ENCODE data around the gene MARF1. TPM values are rescaled to one million over a fixed set of nuclear protein-coding genes. Genes with fewer than 3 reads are reported as not detected.

MARF1 gene
- total and polyA plus RNA-seq, 2 of the 8 experiments (the other 6 are each of a cell fraction or from before 2014, with no cell fraction given), result 5.6 to 31.4 TPM

- ChIA-PET CTCF (ENCODE audit: partially characterized antibody) (interaction anchor here (0.6 kb wide), 1 partner anchor 12 kb away, joined by 4 read pairs; no protein-coding TSS in a partner anchor), POLR2A (ENCODE audit: partially characterized antibody) (no interaction called here)
- Histone ChIP-seq H3K4ac (replicated peaks; ENCODE audit: insufficient read length, low read depth, low read length) (no peak overlapping the region), H3K27ac (ENCODE audit: low read depth, low read length) (no peak overlapping the region), H2BK120ac (replicated peaks; ENCODE audit: low read depth, low read length) (no peak overlapping the region), H3K18ac (ENCODE audit: extremely low read depth, low read length) (no peak overlapping the region), H2BK20ac (ENCODE audit: low read length) (no peak overlapping the region), H2BK12ac (ENCODE audit: low read depth, low read length) (no peak overlapping the region), H3K23ac (ENCODE audit: insufficient read length) (no peak overlapping the region), H3K9ac (replicated peaks in 1 of 4; ENCODE audit: extremely low read depth in 1 of 4, low read depth in 3 of 4, low read length in 3 of 4) (no peak overlapping the region), H4K20me1 (replicated peaks in 1 of 2; ENCODE audit: control insufficient read depth in 1 of 2, insufficient read depth in 2 of 2, low read length in 2 of 2) (peaks cover 2 to 3% of the 10 kb centered on the region in 2 experiments), H3K4me1 (replicated peaks in 1 of 4; ENCODE audit: control insufficient read depth in 3 of 4, insufficient read depth in 4 of 4, low read length in 3 of 4) (no peaks in the 10 kb centered on the region), H3K27me3 (replicated peaks in 1 of 4; ENCODE audit: control insufficient read depth in 3 of 4, extremely low read depth in 1 of 4, insufficient read depth in 3 of 4, low read length in 3 of 4) (no peaks in the 10 kb centered on the region), H3K9me3 (ENCODE audit: insufficient read depth in 2 of 2, low read depth in 1 of 2, low read length in 1 of 2) (no peaks in the 10 kb centered on the region), H3K56ac (replicated peaks; ENCODE audit: insufficient read length, low read depth, low read length) (no peak overlapping the region), H3K23me2 (ENCODE audit: low read depth, low read length) (no peaks in the 10 kb centered on the region), H3K4me3 (ENCODE audit: extremely low read depth in 1 of 4, insufficient read depth in 2 of 4, low read depth in 3 of 4, low read length in 4 of 4) (no peak overlapping the region), H3K14ac (ENCODE audit: insufficient read length) (no peak overlapping the region), H2BK15ac (ENCODE audit: low read length) (no peak overlapping the region), H3K79me2 (ENCODE audit: control insufficient read depth in 1 of 2, insufficient read depth in 2 of 2, low read length in 2 of 2) (no peaks in the 10 kb centered on the region), H3K79me1 (ENCODE audit: low read depth, low read length) (no peaks in the 10 kb centered on the region), H2BK5ac (ENCODE audit: low read depth, low read length) (no peak overlapping the region), H2AFZ (ENCODE audit: low read length) (no peak overlapping the region), H4K91ac (replicated peaks; ENCODE audit: insufficient read length, low read length) (no peak overlapping the region), H4K8ac (ENCODE audit: extremely low read depth, insufficient read depth, low read length) (no peak overlapping the region), H4K5ac (ENCODE audit: insufficient read length, low read depth, low read length) (no peak overlapping the region), H3K4me2 (ENCODE audit: insufficient read depth in 1 of 2, low read depth in 2 of 2, low read length in 2 of 2) (no peak overlapping the region), H2AK5ac (ENCODE audit: low read depth, low read length) (no peak overlapping the region), H3K36me3 (ENCODE audit: control insufficient read depth in 2 of 4, insufficient read depth in 4 of 4, low read length in 3 of 4) (peaks cover 7 to 57% (median 47%) of the 10 kb centered on the region in 4 experiments)
- DNase-seq (ENCODE audit: low read depth in 1 of 2, low spot score in 2 of 2) (no peak), FAIRE-seq (no peak)
- 91% methylated on average over 4 of the region's 4 CpGs; no CpG with 5 or more reads in 1 of the 2 experiments for WGBS, 2 experiments (ENCODE audit: extremely low coverage in 1 of 2, insufficient coverage in 1 of 2, insufficient read length in 1 of 2, insufficient replicate concordance in 2 of 2, low coverage in 1 of 2, low lambda C conversion rate in 2 of 2, missing lambda C conversion rate in 1 of 2)
- TF ChIP-seq JUND (IDR thresholded peaks at IDR 0.05; ENCODE audit: low read length) (no peak), GTF2F1 (IDR thresholded peaks at IDR 0.05; ENCODE audit: borderline replicate concordance, low read depth, low read length) (no peak), CBX5 (IDR thresholded peaks at IDR 0.05; ENCODE audit: low read depth, low read length) (no peak), HDAC6 (IDR thresholded peaks at IDR 0.05; ENCODE audit: low read depth, low read length) (no peak), POLR2AphosphoS5 (IDR thresholded peaks at IDR 0.05; ENCODE audit: low read depth, low read length) (no peak), BRCA1 (IDR thresholded peaks at IDR 0.05; ENCODE audit: low read depth, low read length) (no peak), EGR1 (IDR thresholded peaks at IDR 0.05; ENCODE audit: borderline replicate concordance, low read depth, low read length) (no peak), CEBPB (IDR thresholded peaks at IDR 0.05; ENCODE audit: low read depth, low read length) (no peak), KDM4A (IDR thresholded peaks at IDR 0.05; ENCODE audit: low read depth, low read length, severe bottlenecking) (no peak), TEAD4 (IDR thresholded peaks at IDR 0.05; ENCODE audit: low read depth, low read length) (no peak), TBP (IDR thresholded peaks at IDR 0.05; ENCODE audit: low read depth, low read length) (no peak), CREB1 (IDR thresholded peaks at IDR 0.05) (no peak), CHD1 (IDR thresholded peaks at IDR 0.05; ENCODE audit: low read depth, low read length) (no peak)
- TF ChIP-seq, protein P1, sequence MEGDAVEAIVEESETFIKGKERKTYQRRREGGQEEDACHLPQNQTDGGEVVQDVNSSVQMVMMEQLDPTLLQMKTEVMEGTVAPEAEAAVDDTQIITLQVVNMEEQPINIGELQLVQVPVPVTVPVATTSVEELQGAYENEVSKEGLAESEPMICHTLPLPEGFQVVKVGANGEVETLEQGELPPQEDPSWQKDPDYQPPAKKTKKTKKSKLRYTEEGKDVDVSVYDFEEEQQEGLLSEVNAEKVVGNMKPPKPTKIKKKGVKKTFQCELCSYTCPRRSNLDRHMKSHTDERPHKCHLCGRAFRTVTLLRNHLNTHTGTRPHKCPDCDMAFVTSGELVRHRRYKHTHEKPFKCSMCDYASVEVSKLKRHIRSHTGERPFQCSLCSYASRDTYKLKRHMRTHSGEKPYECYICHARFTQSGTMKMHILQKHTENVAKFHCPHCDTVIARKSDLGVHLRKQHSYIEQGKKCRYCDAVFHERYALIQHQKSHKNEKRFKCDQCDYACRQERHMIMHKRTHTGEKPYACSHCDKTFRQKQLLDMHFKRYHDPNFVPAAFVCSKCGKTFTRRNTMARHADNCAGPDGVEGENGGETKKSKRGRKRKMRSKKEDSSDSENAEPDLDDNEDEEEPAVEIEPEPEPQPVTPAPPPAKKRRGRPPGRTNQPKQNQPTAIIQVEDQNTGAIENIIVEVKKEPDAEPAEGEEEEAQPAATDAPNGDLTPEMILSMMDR (IDR thresholded peaks at IDR 0.05; ENCODE audit: control extremely low read depth in 1 of 3, insufficient read depth in 1 of 3, low read depth in 1 of 3, low read length in 3 of 3), result no peak
Measured at GRCh38 chr16:15613676-15614075, 29.3 kb downstream of the MARF1 start.

All from H1 (cell line).